AG10803 (cell line): ENCODE data around the gene OPRM1.

ENCODE experiments used
- DNase-seq: peaks from one replicate; pipeline ENCODE4 v3.0.0; 2010; ENCODE audit warnings: low read depth
- H3K4me3 ChIP-seq: 2 replicates; pipeline ENCODE4 v1.5.1; 2011; ENCODE audit warnings: mild to moderate bottlenecking, low read length, control low read depth
- CTCF ChIP-seq: conservative IDR thresholded peaks from 2 replicates; pipeline ENCODE4 v1.5.1; 2011; ENCODE audit warnings: mild to moderate bottlenecking, low read length, control low read depth, inconsistent platforms

The OPRM1 gene

DNA sequence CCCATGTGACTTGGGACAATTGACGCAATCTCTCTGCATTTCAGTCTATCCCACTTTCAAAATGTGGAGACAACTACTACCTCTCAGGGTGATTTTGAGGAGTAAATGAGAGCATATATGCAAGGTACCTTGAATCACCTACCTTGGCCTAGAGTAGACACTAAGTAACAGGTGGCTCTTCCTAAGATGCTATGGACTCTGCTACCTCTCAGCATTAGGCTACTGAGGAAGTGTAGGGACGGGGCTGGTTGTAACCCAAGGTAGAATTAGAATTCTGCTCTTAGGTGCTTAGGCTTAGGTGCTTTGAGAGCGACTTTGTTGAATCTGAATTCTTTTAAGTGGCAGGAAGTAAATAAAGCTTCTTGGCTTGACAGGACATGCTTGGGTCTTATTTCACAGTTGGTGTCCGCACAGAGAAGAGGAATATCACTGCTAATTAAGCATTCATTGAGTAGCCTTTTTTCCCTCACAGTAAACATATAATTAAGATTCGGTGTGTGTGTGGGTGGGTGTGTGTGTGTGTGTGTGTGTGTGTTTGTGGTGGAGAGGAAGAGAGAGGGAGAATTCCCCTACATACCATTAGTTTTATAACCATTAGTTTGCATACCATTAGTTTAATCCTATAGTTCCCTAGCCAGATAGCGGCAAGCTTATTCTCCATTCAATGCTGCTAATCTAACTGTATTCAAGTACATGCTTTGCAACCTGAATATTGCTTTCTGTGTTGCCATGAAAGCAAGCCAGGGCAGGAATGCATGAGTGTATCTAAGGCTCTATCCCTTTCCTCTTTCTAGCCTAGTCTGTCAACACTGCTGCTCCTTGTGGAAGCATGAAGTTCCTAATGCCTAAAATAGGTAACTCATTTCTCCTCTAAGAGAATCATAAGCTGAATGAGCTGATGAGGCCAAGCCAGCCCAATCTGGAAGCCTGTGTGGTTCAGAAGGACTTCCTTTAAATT, 205.0 kb downstream of the OPRM1 start:
- no peak for DNase-seq
- H3K4me3 ChIP-seq: no peak overlapping the region
- no peak for TF ChIP-seq CTCF

- no peak for DNase-seq
- TF ChIP-seq CTCF: no peak
- H3K4me3 ChIP-seq: no peak overlapping the region
These were observed 206.5 kb downstream of the OPRM1 start for GRCh38 chr6:154245506-154245905.

DNA sequence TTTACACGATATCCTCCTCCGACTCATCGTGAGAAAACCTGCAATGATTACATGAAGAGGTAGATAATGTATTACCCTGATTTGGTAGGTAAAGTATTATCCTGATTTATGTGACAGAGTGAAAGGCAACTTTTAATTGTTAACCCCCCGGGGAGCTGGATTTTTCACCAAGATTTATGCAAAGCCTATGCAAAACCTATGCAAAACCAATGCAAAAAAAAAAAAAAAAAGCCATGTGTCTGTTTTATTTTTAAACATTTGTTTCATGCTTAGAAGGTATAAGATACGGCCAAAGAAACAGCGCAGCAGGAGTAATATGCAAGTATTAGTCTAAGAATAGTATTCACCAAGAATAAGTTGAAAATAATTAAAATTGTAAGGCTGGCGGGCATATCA, 207.7 kb downstream of the OPRM1 start:
- no peak for TF ChIP-seq CTCF
- no peak for DNase-seq
- H3K4me3 ChIP-seq: no peak overlapping the region

- DNase-seq: no peak
- TF ChIP-seq CTCF: no peak
- no peak overlapping the region for H3K4me3 ChIP-seq
These were observed 208.2 kb downstream of the OPRM1 start for GRCh38 chr6:154247119-154247861.

DNA sequence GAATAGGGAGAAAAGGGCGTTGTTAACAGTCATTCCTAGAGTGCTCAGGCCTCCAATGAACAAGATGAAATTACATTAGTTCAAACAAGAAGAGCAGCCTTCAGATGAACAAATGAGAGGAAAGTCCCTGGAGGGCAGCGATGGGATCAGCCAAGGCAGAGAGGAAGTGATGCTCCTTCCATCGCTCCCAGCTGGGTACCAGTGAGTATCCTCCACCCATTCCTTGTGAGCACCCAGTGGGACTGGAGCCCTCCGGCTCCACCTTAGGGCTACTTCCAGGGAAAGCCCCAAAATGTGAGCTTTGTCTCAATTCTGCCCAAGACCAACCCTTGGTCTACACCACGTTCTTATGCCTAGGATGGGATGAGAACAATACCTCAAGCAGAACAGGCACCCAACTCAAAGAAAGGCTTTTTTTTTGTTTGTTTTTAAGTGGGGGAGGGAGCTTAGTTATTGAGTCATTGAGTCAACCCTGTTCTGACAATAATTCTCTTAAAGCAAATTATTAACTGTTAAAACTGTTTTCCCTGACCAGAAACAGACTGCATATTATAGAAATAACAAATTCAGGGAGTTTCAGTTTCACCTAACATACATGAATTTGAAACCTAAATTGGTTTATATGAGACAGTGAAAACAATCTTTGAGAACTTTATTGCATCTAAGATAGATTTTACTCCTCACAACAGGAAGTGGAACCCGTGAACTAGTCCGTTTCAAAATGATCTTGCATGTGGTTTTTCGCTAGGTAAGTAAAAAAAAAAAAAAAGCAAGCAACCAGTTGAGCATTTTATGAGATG, 210.7 kb downstream of the OPRM1 start:
- H3K4me3 ChIP-seq: no peak overlapping the region
- DNase-seq: no peak
- no peak for TF ChIP-seq CTCF

DNA sequence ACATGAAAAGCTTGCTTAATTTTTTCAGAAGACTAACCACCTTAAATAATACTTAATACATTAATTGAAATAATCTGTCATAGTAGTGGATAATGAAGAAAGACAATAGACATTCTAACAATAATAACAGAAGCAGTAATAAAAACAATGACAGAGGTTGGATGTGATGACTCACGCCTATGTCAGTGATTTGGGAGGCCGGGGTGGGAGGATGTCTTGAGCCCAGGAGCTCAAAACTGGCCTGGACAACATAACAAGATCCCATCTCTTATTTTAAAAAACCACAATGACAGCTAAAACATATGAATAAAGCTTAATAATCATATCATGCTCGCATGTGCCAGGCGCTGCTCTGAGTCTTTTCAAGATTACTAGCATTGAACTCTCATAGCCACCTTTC, 212.1 kb downstream of the OPRM1 start:
- H3K4me3 ChIP-seq: no peak overlapping the region
- no peak for DNase-seq
- TF ChIP-seq CTCF: no peak
